K562 (cell line): Measurements from ENCODE around the gene B3GALT5.

Source experiments
- TAF1 ChIP-seq: IDR thresholded peaks from 2 replicates; pipeline ENCODE4 v1.6.1; 2011; ENCODE audit warnings: mild to moderate bottlenecking, low read length, moderate library complexity; ENCODE audit not compliant: insufficient read depth, control insufficient read depth, severe bottlenecking; ENCODE audit errors: extremely low read depth
- ZNF24 ChIP-seq: fragments of 450-650 bp; IDR thresholded peaks from 2 replicates; pipeline ENCODE4 v1.6.1; 2016

DNA sequence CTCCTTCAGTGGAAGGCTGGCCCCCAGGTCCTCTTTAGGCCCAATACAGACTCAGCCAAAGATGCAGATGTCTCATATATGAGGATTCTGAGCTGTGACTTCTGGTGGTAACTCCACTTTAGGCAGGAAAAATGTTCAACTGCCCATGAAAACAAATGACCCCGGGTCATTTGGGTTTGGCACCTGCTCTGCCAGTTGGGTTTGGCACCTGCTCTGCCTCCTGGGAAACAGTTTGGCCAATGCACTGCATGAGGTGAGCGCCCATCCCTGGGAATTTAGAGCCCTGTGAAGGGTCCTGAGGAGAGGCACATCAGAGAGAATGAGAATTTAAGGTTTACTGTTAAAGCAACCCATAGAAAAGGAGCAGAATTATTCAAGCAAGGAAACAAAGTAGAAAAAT lies 45.3 kb downstream of the B3GALT5 start:
- no peak for TF ChIP-seq TAF1
- no peak for TF ChIP-seq ZNF24
